ENCODE data around the gene MYDGF.

Gene MYDGF

GRCh38 chr19:4640247-4641000, 29.7 kb downstream of the MYDGF start:
- DNase-seq: no peak

- DNase-seq: no peak
Observed at GRCh38 chr19:4639531-4640246, 30.5 kb downstream of the MYDGF start.

- peak; percentile 99 to 100 for DNase-seq
Observed at GRCh38 chr19:4638828-4639530, 31.2 kb downstream of the MYDGF start, which contains the start of gene TNFAIP8L1. TSS of gene TNFAIP8L1 (plus strand) at chr19:4639516. CDS start at chr19:4651870, 12,354 bp downstream.

- DNase-seq: peak; percentile 44
Observed at GRCh38 chr19:4638317-4638716, 31.8 kb downstream of the MYDGF start.

GRCh38 chr19:4636761-4637160, 33.4 kb downstream of the MYDGF start:
- no peak for DNase-seq

- peak; percentile 39 to 45 for DNase-seq
Observed at GRCh38 chr19:4636151-4636717, 33.9 kb downstream of the MYDGF start.

- DNase-seq: no peak
Observed at GRCh38 chr19:4635754-4636116, 34.4 kb downstream of the MYDGF start.

- DNase-seq: peak; percentile 85 to 87
Observed at GRCh38 chr19:4633140-4633967, 36.8 kb downstream of the MYDGF start.

- peak; percentile 47 to 61 for DNase-seq
Observed at GRCh38 chr19:4624733-4625362, 45.3 kb downstream of the MYDGF start.

GRCh38 chr19:4624301-4624700, 45.8 kb downstream of the MYDGF start:
- no peak for DNase-seq

- no peak for DNase-seq
Observed at GRCh38 chr19:4622695-4623421, 47.3 kb downstream of the MYDGF start.

GRCh38 chr19:4620675-4621074, 49.5 kb downstream of the MYDGF start:
- DNase-seq: no peak

GRCh38 chr19:4619668-4620294, 50.4 kb downstream of the MYDGF start:
- DNase-seq: no peak

- DNase-seq: no peak
Observed at GRCh38 chr19:4618019-4618418, 52.1 kb downstream of the MYDGF start.

- no peak for DNase-seq
Observed at GRCh38 chr19:4613254-4613751, 56.8 kb downstream of the MYDGF start.

GRCh38 chr19:4609878-4610511, 60.1 kb downstream of the MYDGF start:
- DNase-seq: peak; percentile 88 to 91

Measured in Kasumi-1 (cell line).